CD8-positive, alpha-beta memory T cell (primary cell): Measurements from ENCODE around the gene EIPR1. TPM values are rescaled to one million over a fixed set of nuclear protein-coding genes. Genes with fewer than 3 reads are reported as not detected.
A peak's percentile ranks its signal among the peaks of the same experiment; 100 is the strongest.
"Not testable (repeated sequence)": the region's sequence is repeated elsewhere in the genome, so short reads cannot be mapped to it uniquely, and the experiment has no call there.

Experiments used
- CTCF ChIA-PET: fragments of 350-600 bp; sonication (Branson Sonifier 250); formaldehyde crosslinking; loops from one replicate; lab custom pipeline; 2021; ENCODE audit warnings: antibody characterized with exemption; lab: Charles Lee
- POLR2A ChIA-PET: fragments of 350-600 bp; sonication (Branson Sonifier 250); formaldehyde crosslinking; loops from one replicate; lab custom pipeline; 2021; ENCODE audit warnings: antibody characterized with exemption; lab: Charles Lee
- DNase-seq, 5 donors: peaks; one replicate each; pipeline versions ENCODE4 v3.0.0 to v3.0.0-alpha.2; 2020 to 2022; ENCODE audit warnings: mixed read lengths in 1 of 5
- H3K27ac ChIP-seq: one replicate; pipeline ENCODE4 v1.7.0; 2013; ENCODE audit warnings: low read depth, mild to moderate bottlenecking, low read length, moderate library complexity
- H3K27me3 ChIP-seq: 2 replicates; pipeline ENCODE4 v1.7.0; 2013; ENCODE audit warnings: low read length, mild to moderate bottlenecking; ENCODE audit not compliant: insufficient read depth, poor library complexity, severe bottlenecking
- H3K36me3 ChIP-seq: 2 replicates; pipeline ENCODE4 v1.7.0; 2013; ENCODE audit warnings: mild to moderate bottlenecking, low read length, moderate library complexity; ENCODE audit not compliant: insufficient read depth
- H3K4me1 ChIP-seq: 2 replicates; pipeline ENCODE4 v1.7.0; 2013; ENCODE audit warnings: mild to moderate bottlenecking, low read length, moderate library complexity; ENCODE audit not compliant: insufficient read depth
- H3K4me3 ChIP-seq: 2 replicates; pipeline ENCODE4 v1.7.0; 2013; ENCODE audit warnings: mild to moderate bottlenecking, low read length
- H3K9me3 ChIP-seq: 2 replicates; pipeline ENCODE4 v1.7.0; 2013; ENCODE audit warnings: mild to moderate bottlenecking, low read length
- H3K27ac Mint-ChIP-seq, 8 donors: one replicate each; pipeline ENCODE4 v1.8.0; 2020 to 2021; ENCODE audit warnings: mixed read lengths in 8 of 8, mild to moderate bottlenecking in 6 of 8, inconsistent platforms in 3 of 8, moderate library complexity in 3 of 8
- H3K27me3 Mint-ChIP-seq, 2 donors: one replicate each; pipeline ENCODE4 v1.8.0; 2020 to 2021; ENCODE audit warnings: mixed read lengths in 2 of 2, mild to moderate bottlenecking in 1 of 2, moderate library complexity in 1 of 2
- H3K36me3 Mint-ChIP-seq, 3 donors: one replicate each; pipeline ENCODE4 v1.8.0; 2020 to 2021; ENCODE audit warnings: mixed read lengths in 3 of 3, inconsistent platforms in 1 of 3, mild to moderate bottlenecking in 1 of 3
- H3K4me1 Mint-ChIP-seq, 3 donors: one replicate each; pipeline ENCODE4 v1.8.0; 2020 to 2021; ENCODE audit warnings: mixed read lengths in 3 of 3, inconsistent platforms in 1 of 3, mild to moderate bottlenecking in 1 of 3
- H3K4me3 Mint-ChIP-seq, 7 donors: one replicate each; pipeline ENCODE4 v1.8.0; 2020 to 2021; ENCODE audit warnings: mixed read lengths in 7 of 7, mild to moderate bottlenecking in 6 of 7, moderate library complexity in 4 of 7, inconsistent platforms in 2 of 7
- H3K9me3 Mint-ChIP-seq, 5 donors: one replicate each; pipeline ENCODE4 v1.8.0; 2020 to 2022; ENCODE audit warnings: mixed read lengths in 5 of 5, mild to moderate bottlenecking in 3 of 5, moderate library complexity in 2 of 5, inconsistent platforms in 1 of 5
- polyA plus RNA-seq: library from polyadenylated mRNA; unstranded; fragments of 300-500 nt; fragmentation: Illumina TruSeq; gene quantifications from one replicate; pipeline ENCODE4 v1.2.3, GENCODE V29; 2021
- total RNA-seq, 2 experiments: library from RNA; stranded (reverse); gene quantifications; one replicate each; pipeline ENCODE4 v1.2.3, GENCODE V29; 2021

Gene EIPR1
- total and polyA plus RNA-seq, 3 experiments from 2014 or later: 39.2 to 43.9 (median 41.6) TPM

DNA sequence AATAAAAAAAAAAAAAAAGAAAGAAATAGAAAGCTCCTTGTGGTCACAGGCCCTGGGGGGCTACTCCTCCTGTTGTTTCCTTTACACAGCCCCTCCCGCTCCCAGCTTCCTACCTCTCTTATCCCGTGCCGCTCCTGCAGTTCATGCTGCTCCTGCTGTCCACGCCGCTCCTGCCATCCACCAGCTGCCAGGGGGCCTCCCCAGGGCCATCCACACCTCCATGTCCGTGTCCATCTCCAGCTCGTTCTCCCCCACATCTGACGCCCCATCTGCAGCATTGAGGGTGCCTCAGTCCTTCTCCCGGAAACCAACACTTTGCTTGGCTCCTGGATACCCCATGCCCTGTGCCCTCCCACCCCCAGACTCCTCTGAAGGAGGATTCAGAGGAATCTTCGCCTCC is 191.7 kb downstream of the EIPR1 start:
- no peak overlapping the region for H3K4me3 ChIP-seq

GRCh38 chr2:3185256-3185655 is 192.4 kb downstream of the EIPR1 start:
- H3K4me1 ChIP-seq: no peaks in the 10 kb centered on the region
- Mint-ChIP-seq H3K36me3 (peaks cover 0 to 41% (median 8%) of the 10 kb centered on the region in 3 donors), H3K27me3 (no peaks in the 10 kb centered on the region), H3K4me3 (no peak overlapping the region), H3K27ac (peak overlapping the region in 1 of 8 donors; percentile 47), H3K9me3 (no peaks in the 10 kb centered on the region), H3K4me1 (no peaks in the 10 kb centered on the region)
- POLR2A ChIA-PET: no interaction called here
- H3K27ac ChIP-seq: no peak overlapping the region
- H3K27me3 ChIP-seq: no peaks in the 10 kb centered on the region
- H3K4me3 ChIP-seq: no peak overlapping the region
- no peaks in the 10 kb centered on the region for H3K36me3 ChIP-seq
- no peaks in the 10 kb centered on the region for H3K9me3 ChIP-seq
- CTCF ChIA-PET: no interaction called here
- no peak for DNase-seq

More for the DNA sequence above, 191.7 kb downstream of the EIPR1 start:
- no peaks in the 10 kb centered on the region for H3K4me1 ChIP-seq
- Mint-ChIP-seq H3K4me3 (no peak overlapping the region), H3K27me3 (no peaks in the 10 kb centered on the region), H3K9me3 (peaks cover 0 to 1% (median 0%) of the 10 kb centered on the region in 5 donors), H3K27ac (peak overlapping the region in 1 of 8 donors; percentile 75), H3K36me3 (peaks cover 0 to 48% (median 5%) of the 10 kb centered on the region in 3 donors), H3K4me1 (no peaks in the 10 kb centered on the region)
- ChIA-PET CTCF (no interaction called here), POLR2A (no interaction called here)
- H3K27ac ChIP-seq: no peak overlapping the region
- DNase-seq: no peak
- no peaks in the 10 kb centered on the region for H3K27me3 ChIP-seq
- no peaks in the 10 kb centered on the region for H3K9me3 ChIP-seq
- no peaks in the 10 kb centered on the region for H3K36me3 ChIP-seq

GRCh38 chr2:3184167-3184566 is 193.5 kb downstream of the EIPR1 start:
- no peak overlapping the region for H3K27ac Mint-ChIP-seq
- no peaks in the 10 kb centered on the region for H3K9me3 Mint-ChIP-seq
- H3K27me3 ChIP-seq: no peaks in the 10 kb centered on the region
- no peaks in the 10 kb centered on the region for H3K36me3 ChIP-seq
- H3K9me3 ChIP-seq: no peaks in the 10 kb centered on the region
- peaks cover 0 to 30% (median 6%) of the 10 kb centered on the region in 3 donors for H3K36me3 Mint-ChIP-seq
- POLR2A ChIA-PET: no interaction called here
- no peak for DNase-seq
- H3K27me3 Mint-ChIP-seq: no peaks in the 10 kb centered on the region
- H3K4me3 Mint-ChIP-seq: no peak overlapping the region
- no peak overlapping the region for H3K27ac ChIP-seq
- H3K4me1 ChIP-seq: no peaks in the 10 kb centered on the region
- CTCF ChIA-PET: no interaction called here
- no peaks in the 10 kb centered on the region for H3K4me1 Mint-ChIP-seq
- no peak overlapping the region for H3K4me3 ChIP-seq

DNA sequence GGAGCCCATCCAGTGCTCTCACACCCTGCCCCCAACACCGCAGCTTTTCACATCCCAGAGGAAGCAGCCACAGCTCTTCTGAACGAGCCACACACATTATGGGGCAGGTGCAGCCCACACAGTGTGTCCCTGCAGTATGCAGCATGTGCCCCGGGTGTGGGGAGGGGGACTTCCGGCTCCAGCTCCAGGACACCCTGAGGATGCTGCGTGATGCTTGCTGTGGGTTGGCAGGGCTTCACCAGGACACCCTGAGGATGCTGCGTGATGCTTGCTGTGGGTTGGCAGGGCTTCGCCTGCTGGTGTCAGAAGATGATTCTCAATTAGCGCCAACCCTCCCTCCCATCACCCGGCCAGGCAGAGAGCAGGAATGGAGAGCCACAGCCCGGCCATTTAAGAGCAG is 193.9 kb downstream of the EIPR1 start:
- CTCF ChIA-PET: no interaction called here

DNA sequence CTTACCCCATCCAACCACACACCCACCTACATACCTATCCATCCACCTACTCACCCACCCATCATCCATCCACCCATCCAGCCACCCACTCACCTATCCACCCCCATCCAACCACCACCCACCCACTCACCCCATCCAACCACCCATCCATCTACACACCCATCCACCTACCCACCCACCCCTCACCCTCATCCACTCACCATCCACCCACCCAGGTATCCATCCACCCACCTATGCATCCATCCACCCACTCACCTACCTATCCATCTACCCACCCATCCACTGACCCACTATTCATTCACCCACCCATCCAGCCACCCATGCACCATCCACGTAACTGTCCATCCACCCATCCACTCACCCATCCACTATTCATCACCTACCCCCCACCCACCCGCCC is 194.8 kb downstream of the EIPR1 start:
- POLR2A ChIA-PET: no interaction called here
- Histone ChIP-seq H3K27me3 (no peaks in the 10 kb centered on the region), H3K27ac (no peak overlapping the region), H3K36me3 (no peaks in the 10 kb centered on the region), H3K4me3 (no peak overlapping the region), H3K9me3 (no peaks in the 10 kb centered on the region), H3K4me1 (no peaks in the 10 kb centered on the region)
- peaks cover 0 to 22% (median 6%) of the 10 kb centered on the region in 3 donors for H3K36me3 Mint-ChIP-seq
- CTCF ChIA-PET: no interaction called here
- no peak overlapping the region for H3K4me3 Mint-ChIP-seq
- H3K27me3 Mint-ChIP-seq: no peaks in the 10 kb centered on the region
- H3K4me1 Mint-ChIP-seq: no peaks in the 10 kb centered on the region
- H3K9me3 Mint-ChIP-seq: no peaks in the 10 kb centered on the region
- DNase-seq: no peak
- no peak overlapping the region for H3K27ac Mint-ChIP-seq

More for the DNA sequence above, 193.9 kb downstream of the EIPR1 start:
- no peaks in the 10 kb centered on the region for H3K4me1 Mint-ChIP-seq
- no peaks in the 10 kb centered on the region for H3K36me3 ChIP-seq
- H3K4me3 ChIP-seq: no peak overlapping the region
- no peaks in the 10 kb centered on the region for H3K9me3 Mint-ChIP-seq
- no peak overlapping the region for H3K27ac ChIP-seq
- H3K27me3 ChIP-seq: no peaks in the 10 kb centered on the region
- no peak overlapping the region for H3K4me3 Mint-ChIP-seq
- no peaks in the 10 kb centered on the region for H3K4me1 ChIP-seq
- H3K27ac Mint-ChIP-seq: peak overlapping the region in 2 of 8 donors; percentile 23 to 48
- peaks cover 0 to 26% (median 6%) of the 10 kb centered on the region in 3 donors for H3K36me3 Mint-ChIP-seq
- no peak for DNase-seq
- H3K27me3 Mint-ChIP-seq: no peaks in the 10 kb centered on the region
- POLR2A ChIA-PET: no interaction called here
- no peaks in the 10 kb centered on the region for H3K9me3 ChIP-seq

DNA sequence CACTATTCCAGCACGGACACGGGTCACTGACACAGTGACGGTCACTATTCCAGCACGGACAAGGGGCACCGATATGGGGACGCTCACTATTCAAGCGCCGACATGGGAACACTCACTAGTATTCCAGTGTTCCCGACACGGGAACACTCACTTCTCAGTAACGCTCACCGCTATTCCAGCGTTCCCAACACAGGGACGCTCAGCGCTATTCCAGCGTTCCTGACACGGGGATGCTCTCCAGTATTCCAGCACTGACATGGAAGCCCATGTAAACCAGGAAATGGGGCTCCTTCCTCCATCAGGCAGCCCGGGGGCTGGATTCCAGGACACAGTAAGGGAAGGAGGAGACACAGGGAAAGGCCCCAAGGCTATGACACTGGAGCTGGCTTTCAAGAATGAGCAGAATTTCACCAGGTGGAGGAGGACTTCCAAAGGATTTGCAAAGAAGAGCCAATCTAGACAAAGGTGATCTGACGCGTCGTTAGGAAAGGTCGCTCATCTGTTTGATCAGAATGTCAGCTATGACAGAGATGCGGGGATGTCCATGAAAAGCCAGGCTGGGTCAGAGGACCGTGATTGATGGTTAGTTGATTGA is 196.1 kb downstream of the EIPR1 start:
- H3K4me1 Mint-ChIP-seq: no peaks in the 10 kb centered on the region

GRCh38 chr2:3180909-3181221 is 196.8 kb downstream of the EIPR1 start:
- not testable (repeated sequence) for H3K4me3 Mint-ChIP-seq, H3K27ac Mint-ChIP-seq

More for the DNA sequence above, 196.1 kb downstream of the EIPR1 start:
- DNase-seq: no peak
- Histone ChIP-seq H3K36me3 (no peaks in the 10 kb centered on the region), H3K9me3 (no peaks in the 10 kb centered on the region), H3K27me3 (no peaks in the 10 kb centered on the region), H3K27ac (no peak overlapping the region), H3K4me1 (no peaks in the 10 kb centered on the region), H3K4me3 (no peak overlapping the region)
- H3K4me3 Mint-ChIP-seq: no peak overlapping the region
- peaks cover 0 to 29% (median 11%) of the 10 kb centered on the region in 3 donors for H3K36me3 Mint-ChIP-seq
- ChIA-PET POLR2A (no interaction called here), CTCF (no interaction called here)
- H3K27ac Mint-ChIP-seq: no peak overlapping the region
- H3K9me3 Mint-ChIP-seq: no peaks in the 10 kb centered on the region
- no peaks in the 10 kb centered on the region for H3K27me3 Mint-ChIP-seq

DNA sequence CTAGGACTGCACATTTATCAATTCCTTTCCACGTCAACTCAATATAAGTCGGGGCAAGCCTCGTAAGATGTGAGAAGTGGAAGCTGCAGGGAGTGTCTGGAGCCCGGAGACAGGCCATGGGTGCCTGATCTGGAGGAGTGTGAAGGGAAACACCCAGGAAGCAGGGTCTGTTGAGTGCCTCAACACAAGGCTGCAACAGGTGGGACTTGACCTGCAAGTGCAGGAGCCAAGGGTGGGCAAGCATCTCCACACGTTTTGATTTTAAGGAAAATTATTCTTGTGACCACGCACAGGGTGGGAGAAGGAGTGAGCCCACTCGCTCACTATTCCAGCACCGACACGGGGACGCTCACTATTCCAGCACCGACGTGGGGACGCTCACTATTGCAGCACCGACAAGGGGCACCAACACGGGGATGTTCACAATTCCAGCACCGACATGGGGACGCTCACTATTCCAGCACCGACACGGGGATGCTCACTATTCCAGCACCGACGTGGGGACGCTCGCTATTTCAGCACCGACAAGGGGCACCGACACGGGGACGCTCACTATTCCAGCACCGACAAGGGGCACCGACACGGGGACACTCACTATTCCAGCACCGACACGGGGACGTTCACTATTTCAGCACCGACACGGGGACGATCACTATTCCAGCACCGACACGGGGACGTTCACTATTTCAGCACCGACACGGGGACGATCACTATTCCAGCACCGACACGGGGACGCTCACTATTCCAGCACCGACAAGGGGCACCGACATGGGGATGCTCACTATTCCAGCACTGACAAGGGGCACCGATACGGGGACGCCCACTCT is 197.3 kb downstream of the EIPR1 start:
- H3K27me3 ChIP-seq: no peaks in the 10 kb centered on the region
- no peaks in the 10 kb centered on the region for H3K4me1 ChIP-seq
- no peaks in the 10 kb centered on the region for H3K4me1 Mint-ChIP-seq
- H3K4me3 Mint-ChIP-seq: no peak overlapping the region
- CTCF ChIA-PET: no interaction called here
- H3K27ac Mint-ChIP-seq: peak overlapping the region in 1 of 8 donors; percentile 8
- no peak overlapping the region for H3K27ac ChIP-seq
- no peak overlapping the region for H3K4me3 ChIP-seq
- peaks cover 0 to 26% (median 9%) of the 10 kb centered on the region in 3 donors for H3K36me3 Mint-ChIP-seq
- H3K27me3 Mint-ChIP-seq: no peaks in the 10 kb centered on the region
- H3K9me3 ChIP-seq: no peaks in the 10 kb centered on the region
- no peaks in the 10 kb centered on the region for H3K36me3 ChIP-seq
- H3K9me3 Mint-ChIP-seq: no peaks in the 10 kb centered on the region
- DNase-seq: no peak
- POLR2A ChIA-PET: no interaction called here

More at GRCh38 chr2:3180909-3181221, 196.8 kb downstream of the EIPR1 start:
- H3K4me1 Mint-ChIP-seq, POLR2A ChIA-PET, H3K4me1 ChIP-seq, H3K27me3 Mint-ChIP-seq, H3K36me3 ChIP-seq, H3K27me3 ChIP-seq, H3K27ac ChIP-seq, DNase-seq, H3K4me3 ChIP-seq, H3K9me3 ChIP-seq, CTCF ChIA-PET, H3K9me3 Mint-ChIP-seq: not testable (repeated sequence)
- H3K36me3 Mint-ChIP-seq: peaks cover 0 to 24% (median 10%) of the 10 kb centered on the region in 3 donors
